Endodermal cell (in vitro differentiated cells): ENCODE measurements around the gene PITPNC1. TPM values are rescaled to one million over a fixed set of nuclear protein-coding genes. Genes with fewer than 3 reads are reported as not detected.

Experiments used
- DNase-seq: peaks from one replicate; pipeline ENCODE4 v3.0.0-alpha.2; 2017
- H3K27ac ChIP-seq: 2 replicates; pipeline ENCODE4 v1.5.1; 2013; ENCODE audit warnings: mild to moderate bottlenecking, low read depth, low read length, moderate library complexity
- H3K27me3 ChIP-seq: 2 replicates; pipeline ENCODE4 v1.6.1; 2013; ENCODE audit warnings: mild to moderate bottlenecking, low read length, moderate library complexity; ENCODE audit not compliant: insufficient read depth, control insufficient read depth, poor library complexity, severe bottlenecking
- H3K36me3 ChIP-seq: 2 replicates; pipeline ENCODE4 v1.7.0; 2013; ENCODE audit warnings: mild to moderate bottlenecking, low read length, moderate library complexity; ENCODE audit not compliant: control insufficient read depth, insufficient read depth
- H3K4me1 ChIP-seq: one replicate; pipeline ENCODE4 v1.7.0; 2013; ENCODE audit warnings: low read length; ENCODE audit not compliant: control insufficient read depth, insufficient read depth
- H3K4me3 ChIP-seq: 2 replicates; pipeline ENCODE4 v1.5.1; 2013; ENCODE audit warnings: mild to moderate bottlenecking, low read length, moderate library complexity
- H3K9ac ChIP-seq: 2 replicates; pipeline ENCODE4 v1.6.1; 2013; ENCODE audit warnings: mild to moderate bottlenecking, low read length, moderate library complexity; ENCODE audit not compliant: poor library complexity, severe bottlenecking; ENCODE audit errors: extremely low read depth
- H3K9me3 ChIP-seq: 2 replicates; pipeline ENCODE4 v1.6.1; 2013; ENCODE audit warnings: mild to moderate bottlenecking, low read length, moderate library complexity; ENCODE audit not compliant: control insufficient read depth
- H3K27ac Mint-ChIP-seq: 2 replicates; pipeline ENCODE4 v1.8.0; 2020; ENCODE audit warnings: mixed read lengths
- H3K27me3 Mint-ChIP-seq: 2 replicates; pipeline ENCODE4 v1.8.0; 2021; ENCODE audit warnings: mild to moderate bottlenecking, mixed read lengths; ENCODE audit not compliant: insufficient read depth
- H3K36me3 Mint-ChIP-seq: 2 replicates; pipeline ENCODE4 v1.8.0; 2020; ENCODE audit warnings: low read depth, mixed read lengths
- H3K4me1 Mint-ChIP-seq: 2 replicates; pipeline ENCODE4 v1.8.0; 2020; ENCODE audit warnings: mixed read lengths
- H3K4me3 Mint-ChIP-seq: 2 replicates; pipeline ENCODE4 v1.8.0; 2020; ENCODE audit warnings: mild to moderate bottlenecking, moderate library complexity, mixed read lengths
- H3K9me3 Mint-ChIP-seq: 2 replicates; pipeline ENCODE4 v1.8.0; 2020; ENCODE audit warnings: mild to moderate bottlenecking, mixed read lengths
- CTCF ChIP-seq: fragments of 200-600 bp; sonication (generic); conservative IDR thresholded peaks from 2 replicates; pipeline ENCODE4 v1.5.0; 2021; ENCODE audit warnings: antibody characterized with exemption, mild to moderate bottlenecking
- WGBS, 2 experiments: methylation state at CpG; one replicate each; pipeline versions ENCODE4 v1.1.5 to v1.1.7; 2013; ENCODE audit warnings: missing lambda C conversion rate in 2 of 2, mixed read lengths in 1 of 2; ENCODE audit not compliant: insufficient coverage in 1 of 2, insufficient read length in 1 of 2; 5-methylcytosine and 5-hydroxymethylcytosine counted together
- total RNA-seq, 2 donors: library from RNA; stranded (reverse); fragmentation: NEBNext Ultra II Directional in 1 of 2; extraction: Animal tissue kit (Norgen Biotek cat#: 25700) in 1 of 2; gene quantifications; 2 replicates in 1 of 2; 3 replicates in 1 of 2; pipeline ENCODE4 v1.2.1, GENCODE V29; 2021

Gene PITPNC1
- total RNA-seq, 2 donors from 2014 or later, result 28.9 to 36.4 TPM

- 73 to 84% methylated on average over 3 to 5 of the region's 5 CpGs for WGBS, 2 experiments
- H3K4me3 Mint-ChIP-seq, result no peak overlapping the region
- no peaks in the 10 kb centered on the region for H3K36me3 ChIP-seq
- H3K9me3 ChIP-seq, result no peaks in the 10 kb centered on the region
- H3K27ac ChIP-seq, result no peak overlapping the region
- H3K27me3 ChIP-seq, result no peaks in the 10 kb centered on the region
- H3K9me3 Mint-ChIP-seq, result no peaks in the 10 kb centered on the region
- no peaks in the 10 kb centered on the region for H3K27me3 Mint-ChIP-seq
- peaks cover 28% of the 10 kb centered on the region for H3K4me1 Mint-ChIP-seq
- no peaks in the 10 kb centered on the region for H3K36me3 Mint-ChIP-seq
- H3K4me1 ChIP-seq, result peaks cover 6% of the 10 kb centered on the region
- H3K27ac Mint-ChIP-seq, result peak overlapping the region; percentile 18
- H3K4me3 ChIP-seq, result no peak overlapping the region
- TF ChIP-seq CTCF, result no peak
- H3K9ac ChIP-seq, result no peak overlapping the region
- peak; percentile 19 for DNase-seq
These were observed 146.0 kb downstream of the PITPNC1 start for GRCh38 chr17:67523101-67523500.

GRCh38 chr17:67525239-67526135, 148.4 kb downstream of the PITPNC1 start:
- no peaks in the 10 kb centered on the region for H3K9me3 Mint-ChIP-seq
- no peak overlapping the region for H3K4me3 ChIP-seq
- H3K4me1 Mint-ChIP-seq, result peaks cover 30% of the 10 kb centered on the region
- peak; percentile 39 for DNase-seq
- no peaks in the 10 kb centered on the region for H3K27me3 Mint-ChIP-seq
- no peak overlapping the region for H3K9ac ChIP-seq
- no peak for TF ChIP-seq CTCF
- no peaks in the 10 kb centered on the region for H3K36me3 Mint-ChIP-seq
- no peaks in the 10 kb centered on the region for H3K9me3 ChIP-seq
- no peak overlapping the region for H3K27ac Mint-ChIP-seq
- no peaks in the 10 kb centered on the region for H3K4me1 ChIP-seq
- H3K27me3 ChIP-seq, result no peaks in the 10 kb centered on the region
- WGBS, 2 experiments, result 91% methylated on average over 14 of the region's 14 CpGs
- no peaks in the 10 kb centered on the region for H3K36me3 ChIP-seq
- no peak overlapping the region for H3K4me3 Mint-ChIP-seq
- H3K27ac ChIP-seq, result no peak overlapping the region

- Histone ChIP-seq H3K27ac (no peak overlapping the region), H3K36me3 (no peaks in the 10 kb centered on the region), H3K4me3 (no peak overlapping the region), H3K4me1 (no peaks in the 10 kb centered on the region), H3K27me3 (no peaks in the 10 kb centered on the region), H3K9ac (no peak overlapping the region), H3K9me3 (no peaks in the 10 kb centered on the region)
- peak; percentile 10 for DNase-seq
- H3K4me3 Mint-ChIP-seq, result no peak overlapping the region
- peaks cover 24% of the 10 kb centered on the region for H3K4me1 Mint-ChIP-seq
- no peak for TF ChIP-seq CTCF
- H3K27ac Mint-ChIP-seq, result no peak overlapping the region
- no peaks in the 10 kb centered on the region for H3K9me3 Mint-ChIP-seq
- no peaks in the 10 kb centered on the region for H3K36me3 Mint-ChIP-seq
- WGBS, 2 experiments, result 84 to 87% methylated on average over 3 to 4 of the region's 4 CpGs
- H3K27me3 Mint-ChIP-seq, result no peaks in the 10 kb centered on the region
These were observed 149.6 kb downstream of the PITPNC1 start for GRCh38 chr17:67526700-67527099.
